Glomerular visceral epithelial cell (primary cell): ENCODE data around the gene CATSPERD.

Experiments
- DNase-seq: peaks from one replicate; pipeline ENCODE4 v3.0.0-alpha.2; 2016; ENCODE audit errors: extremely low spot score

The CATSPERD gene

GRCh38 chr19:5719961-5720790 is at the start of gene CATSPERD, which contains the start of gene LONP1:
Gene CATSPERD (plus strand): TSS chr19:5720637. CDS start chr19:5720738, 101 bp downstream.
Gene LONP1 (minus strand): TSS chr19:5720146. CDS start chr19:5720132, 14 bp downstream.
- peak; percentile 99 for DNase-seq

- DNase-seq = no peak
Measured at GRCh38 chr19:5671600-5671999, 48.8 kb upstream of the CATSPERD start.

- no peak for DNase-seq
Measured at GRCh38 chr19:5672708-5673459, 47.6 kb upstream of the CATSPERD start.

DNA sequence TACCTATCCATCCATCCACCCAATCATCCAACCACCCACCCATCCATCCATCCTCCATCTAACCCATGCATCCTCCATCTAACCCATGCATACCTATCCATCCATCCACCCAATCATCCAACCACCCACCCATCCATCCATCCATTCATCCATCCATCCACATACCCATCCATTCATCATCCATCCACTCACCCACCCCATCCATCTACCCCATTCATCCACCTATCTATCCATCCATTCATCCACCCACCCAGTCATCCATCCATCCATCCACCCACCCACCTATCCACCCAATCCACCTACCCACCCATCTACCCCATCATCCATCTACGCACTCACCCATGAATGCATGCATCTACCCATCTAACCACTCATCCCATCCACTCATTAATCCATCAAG is 46.7 kb upstream of the CATSPERD start:
- no peak for DNase-seq

GRCh38 chr19:5674714-5675113 is 45.7 kb upstream of the CATSPERD start:
- DNase-seq = no peak

DNA sequence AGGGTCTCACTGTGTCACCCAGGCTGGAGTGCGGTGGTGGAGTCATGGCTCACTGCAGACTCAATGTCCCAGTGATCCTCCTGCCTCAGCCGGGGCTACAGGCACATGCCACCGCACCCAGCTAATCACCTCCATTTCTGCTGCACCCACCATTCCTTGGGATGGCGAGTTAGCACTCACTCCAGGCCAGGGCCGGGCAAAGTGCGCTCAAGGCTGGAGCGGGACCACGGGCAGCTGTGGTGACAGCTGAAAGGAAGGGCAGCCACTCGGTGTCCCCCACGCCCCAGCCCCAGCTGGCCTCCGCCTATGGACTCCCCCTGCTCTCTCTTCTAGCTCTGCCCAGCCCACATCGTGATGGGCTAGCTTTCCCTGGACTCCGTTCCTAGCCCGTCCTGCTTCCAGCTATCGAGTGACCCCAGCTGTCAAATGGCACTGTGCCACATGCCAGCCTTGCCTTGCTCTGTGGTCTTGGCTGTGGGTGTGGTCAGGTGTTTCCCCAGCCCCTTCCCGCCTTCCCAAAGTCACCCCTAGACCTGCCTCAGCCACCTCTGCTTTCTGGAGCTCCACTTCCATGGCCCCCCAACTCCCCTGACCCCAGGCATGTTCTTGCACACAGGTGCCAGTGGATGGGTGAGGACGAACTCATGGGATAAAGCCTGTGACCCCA is 44.2 kb upstream of the CATSPERD start:
- no peak for DNase-seq

DNA sequence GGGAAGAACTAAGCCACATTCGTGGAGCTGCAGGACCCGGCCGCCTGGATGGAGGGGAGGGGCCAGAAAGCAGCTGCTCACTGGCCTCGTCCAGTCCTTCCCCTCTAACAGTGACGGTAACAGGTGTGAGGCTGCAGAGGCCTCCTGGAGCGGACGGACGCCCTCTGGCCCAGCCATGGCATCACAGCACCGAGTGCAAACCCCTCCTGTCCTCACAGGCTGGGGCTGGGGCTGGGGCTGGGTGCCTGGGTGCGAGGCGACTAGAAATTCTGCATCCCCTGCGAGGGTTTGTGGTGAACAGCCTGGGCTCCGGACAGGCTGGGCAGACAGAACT is 43.7 kb upstream of the CATSPERD start:
- DNase-seq = no peak

DNA sequence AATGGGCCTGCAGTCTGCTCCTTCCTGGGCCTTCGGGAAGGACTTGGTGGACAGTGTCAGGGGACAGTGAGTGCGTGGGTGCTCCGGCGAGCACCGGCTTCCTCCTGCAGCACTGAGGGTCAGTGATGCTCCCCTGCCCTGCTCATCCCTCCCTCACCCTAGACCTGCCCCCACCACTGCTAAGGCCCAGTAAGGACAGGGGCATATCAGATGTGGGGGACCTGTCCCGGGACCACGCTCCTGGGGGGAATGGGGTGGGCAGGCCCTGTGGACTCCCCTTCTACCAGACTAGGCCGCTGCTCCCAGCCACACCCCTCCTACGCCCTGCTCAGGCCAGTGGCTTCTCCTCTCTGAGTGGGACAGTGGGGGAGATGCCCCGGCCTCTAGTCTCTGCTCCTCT is 43.3 kb upstream of the CATSPERD start:
- no peak for DNase-seq

DNA sequence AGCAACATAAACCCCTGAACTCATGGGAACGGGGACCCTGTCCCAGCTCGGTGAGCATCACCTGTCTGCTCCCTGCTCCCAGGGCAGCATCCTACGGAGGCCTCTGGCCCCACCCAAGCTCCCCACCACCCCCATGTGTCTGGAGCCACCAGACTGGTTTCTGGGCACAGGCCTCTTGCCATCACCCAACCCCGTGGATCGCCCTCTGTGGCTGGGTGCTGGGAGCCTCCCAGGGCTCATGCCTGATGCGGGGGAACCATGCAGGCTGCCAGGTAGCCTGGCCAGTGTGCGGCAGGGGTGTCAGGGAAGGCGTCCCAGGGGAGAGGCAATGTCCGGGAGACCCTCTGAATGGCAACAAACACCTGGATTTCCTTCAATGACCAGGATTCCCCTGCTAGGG is 42.9 kb upstream of the CATSPERD start:
- DNase-seq = no peak

DNA sequence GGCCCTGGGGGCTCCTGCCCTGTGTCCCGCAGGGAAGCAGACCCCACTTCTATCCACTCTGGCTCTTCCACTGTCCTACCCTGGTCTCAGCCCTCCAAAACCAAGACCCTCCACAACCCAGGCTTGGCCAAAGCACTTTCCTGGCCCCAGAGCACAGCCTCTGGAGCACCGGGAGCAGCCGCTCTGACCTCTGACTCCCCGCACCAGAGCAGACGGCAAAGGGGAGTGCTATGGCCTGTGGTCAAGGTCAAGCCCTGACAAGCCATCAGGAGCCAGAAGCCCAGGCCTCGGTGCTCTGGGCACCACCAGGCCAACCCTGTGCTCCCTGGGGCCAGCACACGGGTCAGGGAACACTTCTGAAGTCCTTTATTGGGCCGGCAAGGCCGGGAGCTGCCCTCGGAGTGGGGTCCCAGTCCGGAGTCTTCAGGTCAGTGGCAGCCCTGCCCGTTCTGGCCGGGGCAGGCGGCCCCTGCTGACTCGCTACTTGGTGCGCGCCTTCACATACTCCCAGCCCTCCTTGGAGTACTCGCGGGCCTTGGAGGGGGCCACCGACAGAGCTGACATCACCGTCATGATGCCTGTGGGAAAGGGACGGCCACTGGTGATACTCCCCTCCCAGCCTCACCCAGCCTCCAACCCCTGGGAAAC is 42.2 kb upstream of the CATSPERD start:
- no peak for DNase-seq

GRCh38 chr19:5679289-5680083 is 41.0 kb upstream of the CATSPERD start:
- no peak for DNase-seq

- DNase-seq = no peak
Measured at GRCh38 chr19:5680084-5680436, 40.4 kb upstream of the CATSPERD start.

GRCh38 chr19:5680437-5681368 is 39.7 kb upstream of the CATSPERD start, which contains the start of the genes HSD11B1L and MICOS13:
Gene HSD11B1L (plus strand): TSS chr19:5681027. CDS start chr19:5684833, 3,806 bp downstream.
Gene MICOS13 (minus strand): TSS chr19:5680516. CDS start chr19:5680486, 30 bp downstream.
- DNase-seq = peak; percentile 99

DNA sequence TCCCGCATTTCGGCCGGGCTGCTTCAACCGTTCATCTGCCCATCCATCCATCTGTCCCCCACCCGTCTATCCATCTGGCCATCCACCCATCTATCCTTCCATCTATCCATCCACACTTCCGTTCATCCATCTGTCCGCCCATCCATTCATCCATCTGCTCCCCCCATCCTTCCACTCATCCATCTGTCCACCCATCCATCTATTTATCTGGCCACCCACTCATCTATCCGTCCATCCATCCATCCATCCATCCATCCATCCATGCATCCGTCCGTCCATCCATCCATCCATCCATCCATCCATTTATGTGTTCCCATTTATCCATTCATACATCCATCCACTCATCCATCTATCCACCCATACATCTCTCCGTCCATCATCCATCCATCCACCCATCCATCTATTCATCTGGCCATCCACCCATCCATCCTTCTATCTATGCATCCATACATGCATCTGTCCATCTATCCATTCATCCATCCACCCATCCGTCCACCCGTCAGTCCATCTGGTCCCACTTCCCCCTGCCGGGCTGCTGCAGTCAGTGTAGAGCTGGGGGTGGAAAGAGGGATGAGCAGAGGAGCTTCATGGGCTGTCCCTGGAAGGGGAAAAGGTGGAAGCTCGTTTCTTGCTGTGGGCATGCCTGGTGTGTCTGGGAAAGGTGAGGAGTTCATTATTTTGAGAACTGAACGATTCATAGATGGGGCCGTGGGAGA is 38.9 kb upstream of the CATSPERD start:
- no peak for DNase-seq

DNA sequence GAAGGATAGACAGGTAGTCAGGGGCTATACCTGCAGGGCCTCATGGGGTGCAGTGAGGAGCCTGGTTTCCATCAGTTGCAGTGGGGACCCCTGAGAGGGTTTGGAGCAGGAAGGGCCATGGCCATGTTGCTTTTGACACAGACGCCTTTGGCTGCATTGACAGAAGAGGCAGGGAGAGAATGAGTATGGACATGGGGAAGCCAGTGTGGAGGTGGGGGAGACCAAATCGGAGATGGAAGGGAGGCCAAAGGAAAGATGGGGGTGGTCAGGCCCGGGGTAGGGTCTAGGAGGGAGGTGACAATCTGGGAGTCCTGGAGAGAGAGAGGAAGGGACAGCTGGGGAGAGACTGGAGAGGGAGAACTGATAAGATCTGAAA is 38.3 kb upstream of the CATSPERD start:
- DNase-seq = no peak

DNA sequence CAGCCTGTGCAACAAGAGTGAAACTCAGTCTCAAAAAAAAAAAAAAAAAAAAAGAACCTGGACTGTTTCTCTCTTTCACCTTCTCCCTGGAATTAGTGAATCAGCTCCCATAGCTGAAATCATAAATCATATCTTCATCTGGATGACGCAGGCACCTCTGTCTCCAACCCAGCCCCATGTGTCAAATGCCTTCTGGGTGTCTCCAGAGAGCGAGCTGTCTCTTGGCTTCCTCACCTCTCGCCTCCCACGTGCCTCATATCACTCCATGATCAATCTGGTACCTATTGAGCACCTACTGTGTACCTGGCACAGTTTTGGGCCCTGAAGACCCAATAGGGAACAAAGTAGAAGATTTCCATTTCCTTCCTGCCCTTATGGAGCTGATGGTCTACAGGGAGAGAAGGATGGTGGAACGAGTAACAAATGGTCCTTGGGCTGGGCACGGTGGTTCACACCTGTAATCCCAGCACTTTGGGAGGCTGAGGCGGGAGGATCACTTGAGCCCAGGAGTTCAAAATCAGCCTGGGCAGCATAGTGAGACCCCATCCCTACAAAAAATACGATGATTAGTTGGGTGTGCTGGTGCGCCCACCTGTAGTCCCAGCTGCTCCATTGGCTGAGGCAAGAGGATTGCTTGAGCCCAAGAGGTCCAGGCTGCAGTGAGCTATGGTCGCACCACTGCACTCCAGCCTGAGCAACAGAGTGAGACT is 37.1 kb upstream of the CATSPERD start:
- no peak for DNase-seq

DNA sequence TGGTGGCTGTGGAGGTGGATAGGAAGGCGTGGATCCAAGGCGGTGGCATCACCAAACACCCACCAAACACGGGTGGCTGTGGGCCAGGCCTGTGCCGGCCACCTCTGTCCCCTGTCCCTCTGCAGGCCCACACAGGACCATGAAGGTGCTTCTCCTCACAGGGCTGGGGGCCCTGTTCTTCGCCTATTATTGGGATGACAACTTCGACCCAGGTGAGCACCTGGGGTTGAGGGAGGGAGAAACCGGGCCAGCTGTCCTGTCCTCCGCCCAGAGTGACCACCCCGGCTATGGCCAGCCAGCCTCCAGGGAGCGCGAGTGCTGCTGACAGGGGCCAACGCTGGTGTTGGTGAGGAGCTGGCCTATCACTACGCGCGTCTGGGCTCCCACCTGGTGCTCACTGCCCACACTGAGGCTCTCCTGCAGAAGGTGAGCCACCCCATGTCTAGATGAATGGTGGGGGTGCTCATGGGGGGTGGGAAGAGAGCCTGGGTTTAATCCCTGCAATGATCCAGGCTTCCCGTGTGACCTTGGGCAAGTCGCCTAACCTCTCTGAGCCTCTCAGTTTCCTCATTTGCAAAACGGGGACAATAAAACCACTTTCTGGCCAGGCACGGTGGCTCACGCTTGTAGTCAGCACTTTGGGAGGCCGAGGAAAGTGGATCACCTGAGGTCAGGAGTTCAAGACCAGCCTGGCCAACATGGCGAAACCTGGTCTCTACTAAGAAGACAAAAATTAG is 35.6 kb upstream of the CATSPERD start:
- no peak for DNase-seq

DNA sequence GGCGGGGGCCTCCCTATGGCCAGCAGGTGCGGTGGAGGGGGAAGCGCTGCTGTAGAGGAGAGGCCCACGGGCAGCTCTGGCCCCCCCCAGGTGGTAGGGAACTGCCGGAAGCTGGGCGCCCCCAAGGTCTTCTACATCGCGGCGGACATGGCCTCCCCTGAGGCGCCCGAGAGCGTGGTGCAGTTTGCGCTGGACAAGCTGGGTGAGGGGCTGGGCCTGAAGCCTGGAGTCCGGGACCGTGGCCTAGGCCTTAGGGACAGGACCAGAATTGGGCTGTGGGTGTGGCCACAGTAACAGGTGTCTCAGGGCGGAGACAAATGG is 34.2 kb upstream of the CATSPERD start:
- no peak for DNase-seq
